Smooth muscle cell (in vitro differentiated cells): Measurements from ENCODE around the gene CCDC32. TPM values are rescaled to one million over a fixed set of nuclear protein-coding genes. Genes with fewer than 3 reads are reported as not detected.

Experiments used
- DNase-seq: peaks from one replicate; lab custom pipeline; 2025; ENCODE audit not compliant: unreplicated experiment; lab: John Stamatoyannopoulos, UW
- H2AFZ ChIP-seq: fragments of 200-600 bp; sonication (generic); 2 replicates; pipeline ENCODE4 v1.6.0; 2016; ENCODE audit warnings: antibody characterized with exemption, low read depth, mild to moderate bottlenecking
- H3F3A ChIP-seq: fragments of 200-600 bp; sonication (generic); 2 replicates; pipeline ENCODE4 v1.6.0; 2017; ENCODE audit warnings: antibody characterized with exemption, low read depth
- H3K27ac ChIP-seq: fragments of 200-600 bp; sonication (generic); 2 replicates; pipeline ENCODE4 v1.5.1; 2016; ENCODE audit warnings: low read depth, mild to moderate bottlenecking
- H3K27me3 ChIP-seq: fragments of 200-600 bp; sonication (generic); 2 replicates; pipeline ENCODE4 v1.6.1; 2016; ENCODE audit warnings: low read depth, mild to moderate bottlenecking
- H3K36me3 ChIP-seq: fragments of 200-600 bp; sonication (generic); 2 replicates; pipeline ENCODE4 v1.5.1; 2016; ENCODE audit warnings: low read depth
- H3K4me1 ChIP-seq: fragments of 200-600 bp; sonication (generic); 2 replicates; pipeline ENCODE4 v1.5.1; 2016; ENCODE audit warnings: low read depth
- H3K4me2 ChIP-seq: fragments of 200-600 bp; sonication (generic); 2 replicates; pipeline ENCODE4 v1.6.0; 2016; ENCODE audit warnings: mild to moderate bottlenecking
- H3K4me3 ChIP-seq: fragments of 200-600 bp; sonication (generic); 2 replicates; pipeline ENCODE4 v1.5.1; 2016; ENCODE audit warnings: mild to moderate bottlenecking
- H3K79me2 ChIP-seq: fragments of 200-600 bp; sonication (generic); 2 replicates; pipeline ENCODE4 v1.6.0; 2016; ENCODE audit warnings: low read depth, mild to moderate bottlenecking
- H3K9ac ChIP-seq: fragments of 200-600 bp; sonication (generic); 2 replicates; pipeline ENCODE4 v1.6.0; 2016; ENCODE audit warnings: low read depth
- H3K9me3 ChIP-seq: fragments of 200-600 bp; sonication (generic); replicated peaks from 2 replicates; pipeline ENCODE4 v1.5.1; 2016; ENCODE audit warnings: low read depth
- H4K20me1 ChIP-seq: fragments of 200-600 bp; sonication (generic); 2 replicates; pipeline ENCODE4 v1.6.0; 2016; ENCODE audit warnings: low read depth
- WGBS: methylation state at CpG from one replicate; pipeline ENCODE4 v1.1.7; 2016; ENCODE audit warnings: low lambda C conversion rate; 5-methylcytosine and 5-hydroxymethylcytosine counted together
- polyA plus RNA-seq: library from polyadenylated mRNA; unstranded; fragments of >200 nt; fragmentation: Nextera tagmentation; extraction: Ambion mirVana; gene quantifications from 2 replicates; pipeline ENCODE4 v1.2.1, GENCODE V29; 2016
- total RNA-seq: library from RNA; depleted of rRNA; stranded (reverse); fragments of >200 nt; gene quantifications from 2 replicates; pipeline ENCODE4 v1.2.3, GENCODE V29; 2014
- TF ChIP-seq, protein P1 (sequence below): fragments of 200-600 bp; sonication (generic); IDR thresholded peaks from 2 replicates; pipeline ENCODE4 v1.5.1; 2017; ENCODE audit warnings: borderline replicate concordance, mild to moderate bottlenecking, antibody characterized with exemption; ENCODE audit not compliant: insufficient read depth, poor library complexity, severe bottlenecking

CCDC32 gene
- total and polyA plus RNA-seq, 2 experiments from 2014 or later, result 16.2 to 20.6 TPM

DNA sequence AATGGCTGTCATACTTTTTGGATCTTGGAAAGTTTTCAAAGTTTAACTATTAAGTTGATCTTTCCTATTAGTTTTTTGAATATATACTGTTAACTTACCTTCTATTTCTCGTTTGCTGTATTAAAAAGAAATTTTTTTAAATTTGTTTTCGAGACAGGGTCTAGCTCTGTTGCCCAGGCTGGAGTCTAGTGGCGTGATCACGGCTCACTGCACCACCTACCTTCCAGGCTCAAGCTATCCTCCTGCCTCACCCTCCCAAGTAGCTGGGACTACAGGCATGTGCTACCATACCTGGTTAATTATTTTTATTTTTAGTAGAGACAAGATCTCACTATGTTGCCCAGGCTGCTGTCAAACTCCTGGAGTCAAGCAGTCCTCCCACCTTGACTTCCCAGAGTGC, 33.8 kb upstream of the CCDC32 start:
- 83% methylated on average over 4 of the region's 4 CpGs for WGBS
- H3K9ac ChIP-seq, result no peak overlapping the region
- peaks cover 35% of the 10 kb centered on the region for H3K79me2 ChIP-seq
- peaks cover 8% of the 10 kb centered on the region for H3K4me1 ChIP-seq
- TF ChIP-seq, protein P1, sequence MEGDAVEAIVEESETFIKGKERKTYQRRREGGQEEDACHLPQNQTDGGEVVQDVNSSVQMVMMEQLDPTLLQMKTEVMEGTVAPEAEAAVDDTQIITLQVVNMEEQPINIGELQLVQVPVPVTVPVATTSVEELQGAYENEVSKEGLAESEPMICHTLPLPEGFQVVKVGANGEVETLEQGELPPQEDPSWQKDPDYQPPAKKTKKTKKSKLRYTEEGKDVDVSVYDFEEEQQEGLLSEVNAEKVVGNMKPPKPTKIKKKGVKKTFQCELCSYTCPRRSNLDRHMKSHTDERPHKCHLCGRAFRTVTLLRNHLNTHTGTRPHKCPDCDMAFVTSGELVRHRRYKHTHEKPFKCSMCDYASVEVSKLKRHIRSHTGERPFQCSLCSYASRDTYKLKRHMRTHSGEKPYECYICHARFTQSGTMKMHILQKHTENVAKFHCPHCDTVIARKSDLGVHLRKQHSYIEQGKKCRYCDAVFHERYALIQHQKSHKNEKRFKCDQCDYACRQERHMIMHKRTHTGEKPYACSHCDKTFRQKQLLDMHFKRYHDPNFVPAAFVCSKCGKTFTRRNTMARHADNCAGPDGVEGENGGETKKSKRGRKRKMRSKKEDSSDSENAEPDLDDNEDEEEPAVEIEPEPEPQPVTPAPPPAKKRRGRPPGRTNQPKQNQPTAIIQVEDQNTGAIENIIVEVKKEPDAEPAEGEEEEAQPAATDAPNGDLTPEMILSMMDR, result no peak
- H3K36me3 ChIP-seq, result no peaks in the 10 kb centered on the region
- H2AFZ ChIP-seq, result no peak overlapping the region
- H3K27ac ChIP-seq, result no peak overlapping the region
- no peak overlapping the region for H3K4me2 ChIP-seq
- no peaks in the 10 kb centered on the region for H3K27me3 ChIP-seq
- no peak for DNase-seq
- no peaks in the 10 kb centered on the region for H3K9me3 ChIP-seq
- no peak overlapping the region for H3K4me3 ChIP-seq
- no peaks in the 10 kb centered on the region for H3F3A ChIP-seq
- no peaks in the 10 kb centered on the region for H4K20me1 ChIP-seq

GRCh38 chr15:40598126-40598525, 33.3 kb upstream of the CCDC32 start:
- Histone ChIP-seq H3K4me3 (no peak overlapping the region), H3K36me3 (no peaks in the 10 kb centered on the region), H3F3A (no peaks in the 10 kb centered on the region), H2AFZ (no peak overlapping the region), H4K20me1 (no peaks in the 10 kb centered on the region), H3K9ac (no peak overlapping the region), H3K9me3 (no peaks in the 10 kb centered on the region), H3K79me2 (peaks cover 35% of the 10 kb centered on the region), H3K4me2 (no peak overlapping the region), H3K27me3 (no peaks in the 10 kb centered on the region), H3K27ac (no peak overlapping the region), H3K4me1 (peaks cover 8% of the 10 kb centered on the region)
- 65% methylated on average over 3 of the region's 3 CpGs for WGBS
- DNase-seq, result no peak
- TF ChIP-seq, protein P1, result no peak

- no peaks in the 10 kb centered on the region for H3F3A ChIP-seq
- no peak overlapping the region for H3K9ac ChIP-seq
- peaks cover 35% of the 10 kb centered on the region for H3K79me2 ChIP-seq
- TF ChIP-seq, protein P1, result no peak
- H3K4me2 ChIP-seq, result no peak overlapping the region
- 100% methylated on average over 2 of the region's 2 CpGs for WGBS
- H3K9me3 ChIP-seq, result no peaks in the 10 kb centered on the region
- no peak overlapping the region for H3K4me3 ChIP-seq
- H3K27ac ChIP-seq, result no peak overlapping the region
- no peak for DNase-seq
- no peaks in the 10 kb centered on the region for H4K20me1 ChIP-seq
- no peaks in the 10 kb centered on the region for H3K27me3 ChIP-seq
- no peak overlapping the region for H2AFZ ChIP-seq
- H3K4me1 ChIP-seq, result peaks cover 8% of the 10 kb centered on the region
- no peaks in the 10 kb centered on the region for H3K36me3 ChIP-seq
Observed at GRCh38 chr15:40597024-40597423, 32.2 kb upstream of the CCDC32 start.

GRCh38 chr15:40595773-40596172, 30.9 kb upstream of the CCDC32 start:
- TF ChIP-seq, protein P1, result no peak
- Histone ChIP-seq H3K9ac (no peak overlapping the region), H3K79me2 (peaks cover 35% of the 10 kb centered on the region), H3K9me3 (no peaks in the 10 kb centered on the region), H4K20me1 (no peaks in the 10 kb centered on the region), H3K4me3 (no peak overlapping the region), H3K4me2 (peak overlapping the region; percentile 92), H2AFZ (no peak overlapping the region), H3K36me3 (no peaks in the 10 kb centered on the region), H3F3A (no peaks in the 10 kb centered on the region), H3K27me3 (no peaks in the 10 kb centered on the region), H3K4me1 (peaks cover 11% of the 10 kb centered on the region), H3K27ac (no peak overlapping the region)
- DNase-seq, result no peak
- WGBS, result 79% methylated on average over 5 of the region's 5 CpGs
